NK-92 (cell line): ENCODE measurements around the gene GMEB1.
"Not testable (repeated sequence)": the region's sequence is repeated elsewhere in the genome, so short reads cannot be mapped to it uniquely, and the experiment has no call there.

Experiments used
- DNase-seq: peaks from one replicate; lab custom pipeline; 2025; ENCODE audit not compliant: unreplicated experiment; lab: John Stamatoyannopoulos, UW

The GMEB1 gene

DNA sequence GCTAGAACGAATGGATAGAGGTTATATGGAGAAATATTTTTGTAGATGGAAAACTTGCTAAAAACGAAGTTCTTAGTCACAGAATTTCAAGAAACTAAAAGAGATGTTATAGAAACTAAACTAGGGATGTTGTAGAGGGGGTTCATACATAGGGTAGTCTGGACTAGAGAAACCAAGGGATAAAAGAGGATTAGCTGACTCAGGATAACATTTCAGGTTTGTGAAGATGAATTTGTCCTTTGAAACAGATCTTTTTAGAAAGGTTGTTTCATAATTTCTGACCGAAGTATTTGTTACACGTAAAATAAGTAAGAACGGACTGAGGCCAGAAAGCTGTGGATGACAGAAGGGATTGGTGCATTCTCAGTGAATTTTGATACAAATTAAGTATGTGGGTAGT lies 81.7 kb downstream of the GMEB1 start:
- DNase-seq = no peak

DNA sequence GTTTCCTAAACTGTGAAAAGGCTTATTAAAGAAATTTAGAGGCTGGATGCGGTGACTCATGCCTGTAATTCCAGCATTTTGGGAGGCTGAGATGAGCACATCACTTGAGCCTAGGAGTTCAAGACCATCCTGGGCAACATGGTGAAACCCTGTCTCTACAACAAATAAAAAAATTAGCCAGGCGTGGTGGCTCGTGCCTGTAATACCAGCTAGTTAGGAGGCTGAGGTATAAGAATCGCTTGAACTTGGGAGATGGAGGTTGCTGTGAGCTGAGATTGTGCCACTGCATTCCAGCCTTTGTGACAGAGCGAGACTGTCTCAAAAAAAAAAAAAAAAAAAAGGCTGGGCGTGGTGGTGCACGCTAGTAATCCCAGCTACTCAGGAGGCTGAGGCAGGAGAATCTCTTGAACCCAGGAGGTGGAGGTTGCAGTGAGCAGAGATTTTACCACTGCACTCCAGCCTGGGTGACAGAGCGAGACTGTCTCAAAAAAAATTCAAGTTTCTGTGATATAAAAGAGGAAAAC lies 82.2 kb downstream of the GMEB1 start:
- DNase-seq = not testable (repeated sequence)

DNA sequence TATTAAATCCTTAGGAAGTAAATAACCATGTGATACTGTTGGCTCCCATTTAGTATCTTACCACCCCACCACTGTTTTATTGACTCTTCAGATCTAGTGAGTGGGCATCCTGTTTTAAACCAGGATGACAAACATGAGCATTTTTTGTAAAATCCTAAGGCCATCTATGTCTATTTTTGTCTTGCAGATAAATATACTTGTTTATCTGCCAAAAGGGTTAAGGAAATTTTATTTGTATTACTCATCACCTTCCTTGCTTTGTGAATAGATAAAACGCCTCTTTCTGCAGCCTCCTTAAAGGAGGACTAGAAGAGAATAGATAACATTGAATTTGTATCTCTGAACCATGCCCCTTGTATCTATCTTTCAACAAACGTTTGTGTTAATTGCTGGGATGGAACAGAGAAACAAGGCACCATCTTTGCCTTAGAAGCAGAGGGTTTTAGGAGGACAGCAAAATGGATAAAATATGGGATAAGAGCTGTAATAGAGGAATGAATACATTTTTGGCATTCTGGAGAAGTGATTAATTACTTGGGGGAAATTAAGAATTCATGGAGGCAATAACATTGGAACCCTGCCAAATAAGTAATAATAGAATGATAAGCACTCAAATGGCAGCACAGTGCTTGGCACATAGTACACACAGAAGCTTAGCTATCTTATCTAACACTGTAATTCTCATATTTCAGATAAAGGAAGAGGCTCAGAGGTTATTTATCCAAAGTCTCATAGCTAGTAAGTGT lies 82.9 kb downstream of the GMEB1 start:
- DNase-seq = no peak

DNA sequence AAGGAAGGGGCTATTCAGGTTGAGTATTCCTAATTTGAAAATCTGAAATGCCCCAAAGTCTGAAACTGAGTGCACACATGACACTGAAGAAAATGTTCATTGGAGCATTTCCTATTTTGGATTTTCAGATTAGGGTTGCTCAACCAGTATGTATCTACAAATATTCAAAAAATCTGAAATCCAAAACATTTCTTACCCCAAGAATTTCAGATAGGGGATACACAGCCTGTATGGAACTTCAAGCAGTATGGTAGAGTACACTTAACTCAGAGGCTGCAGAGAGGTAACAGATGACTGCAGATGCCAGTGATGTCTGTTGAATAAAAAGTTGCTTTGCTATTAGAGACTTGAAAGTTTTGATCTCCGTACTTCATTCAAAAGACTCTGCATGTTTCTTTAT lies 87.1 kb downstream of the GMEB1 start:
- DNase-seq = no peak

DNA sequence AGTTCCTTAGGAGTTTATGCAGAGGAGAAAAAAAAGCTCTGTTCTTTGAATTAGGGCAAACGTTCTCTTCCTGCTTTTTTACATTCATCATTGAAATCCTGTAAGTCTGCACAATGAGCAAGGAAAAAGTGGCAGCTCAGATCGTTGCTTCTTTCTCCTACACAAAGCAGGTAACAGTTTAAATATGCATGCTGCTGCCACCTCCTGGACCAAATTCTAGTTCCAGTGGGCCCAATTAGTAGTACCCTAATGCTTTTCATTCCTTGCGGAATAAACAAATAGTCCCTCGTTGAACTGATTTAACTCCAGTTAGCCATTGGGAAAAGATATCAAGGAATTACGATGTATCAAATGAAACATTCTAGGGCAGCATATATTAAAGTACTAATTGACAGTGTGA lies 88.3 kb downstream of the GMEB1 start:
- no peak for DNase-seq

DNA sequence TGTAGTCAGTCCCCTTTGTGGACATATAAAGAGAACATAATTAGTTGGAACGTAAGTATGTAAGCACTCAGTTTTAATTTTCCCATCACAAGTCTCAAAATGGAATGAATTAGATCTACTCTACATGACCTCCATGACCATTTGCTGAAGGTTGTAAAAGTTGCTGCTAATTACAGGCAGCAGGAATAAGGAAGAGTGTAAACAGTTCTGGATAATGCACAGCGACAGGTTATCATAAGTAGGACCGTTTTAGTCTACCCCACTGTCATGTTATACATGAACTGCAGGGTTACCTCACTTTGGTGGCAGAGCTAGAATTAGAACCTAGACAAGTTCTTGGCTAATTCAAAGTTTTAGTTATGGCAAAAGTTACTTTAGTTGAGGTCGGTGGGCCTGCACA lies 89.8 kb downstream of the GMEB1 start:
- DNase-seq = no peak

DNA sequence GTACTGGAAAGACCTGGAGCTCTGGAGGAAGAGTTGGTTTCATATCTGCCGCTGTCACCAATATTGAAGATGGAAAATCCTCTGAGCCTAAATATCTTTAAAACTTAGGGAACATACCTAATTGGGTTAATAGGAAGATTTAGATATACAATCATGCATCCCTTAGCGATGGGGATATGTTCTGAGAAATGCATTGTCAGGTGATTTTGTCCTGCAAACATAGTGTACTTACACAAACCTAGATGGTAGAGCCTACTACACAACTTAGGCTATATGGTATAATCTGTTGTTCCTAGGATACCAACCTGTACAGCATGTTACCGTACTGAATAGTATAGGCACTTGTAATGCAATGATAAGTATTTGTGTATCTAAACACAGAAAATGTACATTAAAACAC lies 90.7 kb downstream of the GMEB1 start:
- DNase-seq = no peak

DNA sequence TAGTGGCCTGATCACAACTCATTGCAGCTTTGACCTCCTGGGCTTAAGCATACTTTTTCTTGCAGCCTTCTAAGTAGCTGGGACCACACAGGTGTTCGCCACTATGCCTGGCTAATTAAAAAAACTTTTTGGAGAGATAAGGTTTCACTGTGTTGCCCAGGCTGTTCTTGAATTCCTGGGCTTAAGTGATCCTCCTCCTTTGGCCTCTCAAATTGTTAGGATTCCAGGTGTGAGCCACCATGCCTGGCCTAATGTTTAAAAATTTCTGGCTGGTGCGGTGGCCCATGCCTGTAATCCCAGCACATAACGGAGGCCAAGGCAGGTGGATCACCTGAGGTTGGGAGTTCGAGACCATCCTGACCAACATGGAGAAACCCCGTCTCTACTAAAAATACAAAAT lies 92.6 kb downstream of the GMEB1 start:
- DNase-seq = no peak

DNA sequence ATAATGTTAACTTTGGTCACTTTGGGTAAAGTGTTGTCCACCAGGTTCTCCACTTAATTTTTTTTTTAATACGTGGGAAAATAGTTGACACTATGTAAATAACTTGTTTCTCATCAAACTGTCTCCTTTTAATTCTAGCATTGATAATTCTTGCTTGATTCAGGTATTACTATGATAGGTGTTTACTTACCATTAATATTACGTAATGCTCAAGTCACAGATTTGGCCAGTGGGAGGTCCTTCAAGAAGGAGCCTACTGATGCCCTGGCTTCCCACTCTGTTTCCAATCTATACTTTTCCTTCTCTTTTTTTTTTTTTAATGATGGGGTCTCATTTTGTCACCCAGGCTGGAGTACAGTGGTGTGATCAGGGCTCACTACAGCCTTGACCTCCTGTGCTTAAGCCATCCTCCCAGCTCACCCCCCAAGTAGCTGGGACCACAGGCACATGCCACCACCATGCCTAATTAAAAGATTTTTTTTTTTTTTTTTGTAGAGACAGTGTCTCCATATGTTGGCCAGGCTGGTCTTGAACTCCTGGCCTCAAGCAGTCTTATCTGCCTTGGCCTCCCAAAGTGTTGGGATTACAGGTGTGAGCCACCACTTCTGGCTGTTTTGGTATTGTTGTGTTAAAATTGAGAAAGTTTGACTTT lies 98.1 kb downstream of the GMEB1 start:
- DNase-seq = no peak
